ENCODE measurements around the gene FNBP1.

DNA sequence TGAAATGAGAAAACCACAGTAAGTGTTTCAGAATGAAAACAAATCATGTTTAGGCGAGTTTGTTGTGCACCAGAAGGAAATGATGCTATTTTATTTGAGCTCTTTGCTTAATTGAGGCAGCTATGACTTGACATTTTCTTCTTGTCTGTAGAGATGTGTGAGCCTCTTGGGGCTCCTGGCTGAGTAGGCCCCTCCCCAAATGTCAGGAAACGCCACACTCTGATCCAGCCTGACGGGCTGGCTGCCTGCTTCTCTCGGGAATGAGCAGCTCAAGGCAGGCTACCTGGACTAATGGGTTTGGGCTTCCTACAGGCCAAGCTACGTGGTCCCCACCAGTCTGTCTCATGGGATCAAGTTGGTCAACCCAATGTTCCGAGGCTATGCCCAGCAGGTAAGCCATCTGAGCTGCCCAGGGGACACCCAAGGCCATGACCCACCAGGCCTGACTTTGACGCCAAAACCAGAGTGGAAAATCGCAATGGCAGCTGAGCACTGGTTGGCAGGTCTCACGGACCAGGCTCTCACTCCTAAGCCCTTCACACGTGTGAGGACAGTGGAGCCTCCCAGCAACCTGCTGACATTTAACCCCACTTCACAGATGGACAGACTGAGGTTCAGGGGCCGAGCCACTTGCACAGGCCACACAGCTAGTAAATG lies 177.9 kb downstream of the FNBP1 start:
- TF ChIP-seq, protein P1, sequence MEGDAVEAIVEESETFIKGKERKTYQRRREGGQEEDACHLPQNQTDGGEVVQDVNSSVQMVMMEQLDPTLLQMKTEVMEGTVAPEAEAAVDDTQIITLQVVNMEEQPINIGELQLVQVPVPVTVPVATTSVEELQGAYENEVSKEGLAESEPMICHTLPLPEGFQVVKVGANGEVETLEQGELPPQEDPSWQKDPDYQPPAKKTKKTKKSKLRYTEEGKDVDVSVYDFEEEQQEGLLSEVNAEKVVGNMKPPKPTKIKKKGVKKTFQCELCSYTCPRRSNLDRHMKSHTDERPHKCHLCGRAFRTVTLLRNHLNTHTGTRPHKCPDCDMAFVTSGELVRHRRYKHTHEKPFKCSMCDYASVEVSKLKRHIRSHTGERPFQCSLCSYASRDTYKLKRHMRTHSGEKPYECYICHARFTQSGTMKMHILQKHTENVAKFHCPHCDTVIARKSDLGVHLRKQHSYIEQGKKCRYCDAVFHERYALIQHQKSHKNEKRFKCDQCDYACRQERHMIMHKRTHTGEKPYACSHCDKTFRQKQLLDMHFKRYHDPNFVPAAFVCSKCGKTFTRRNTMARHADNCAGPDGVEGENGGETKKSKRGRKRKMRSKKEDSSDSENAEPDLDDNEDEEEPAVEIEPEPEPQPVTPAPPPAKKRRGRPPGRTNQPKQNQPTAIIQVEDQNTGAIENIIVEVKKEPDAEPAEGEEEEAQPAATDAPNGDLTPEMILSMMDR (IDR thresholded peaks at IDR 0.05): no peak
- TF ChIP-seq POLR2AphosphoS5 (IDR thresholded peaks at IDR 0.05): no peak
